HEK293 (cell line): ENCODE results near the gene TMEM100.

ENCODE experiments used
- CTCF ChIP-seq: fragments of 450-650 bp; formaldehyde crosslinking; IDR thresholded peaks from 2 replicates; pipeline ENCODE4 v1.5.1; 2016; ENCODE audit warnings: missing biosample characterization, missing genetic modification characterization
- SP2 ChIP-seq: fragments of 450-650 bp; formaldehyde crosslinking; IDR thresholded peaks from 2 replicates; pipeline ENCODE4 v1.5.1; 2016; ENCODE audit warnings: missing biosample characterization, missing genetic modification characterization
- ZEB2 ChIP-seq: fragments of 450-650 bp; formaldehyde crosslinking; IDR thresholded peaks from 2 replicates; pipeline ENCODE4 v1.5.1; 2016; ENCODE audit warnings: missing biosample characterization, missing genetic modification characterization
- ZIC2 ChIP-seq: fragments of 450-650 bp; formaldehyde crosslinking; IDR thresholded peaks from 2 replicates; pipeline ENCODE4 v1.5.1; 2016; ENCODE audit warnings: missing biosample characterization, missing genetic modification characterization
- ZSCAN5A ChIP-seq: fragments of 450-650 bp; formaldehyde crosslinking; IDR thresholded peaks from 2 replicates; pipeline ENCODE4 v1.5.1; 2016; ENCODE audit warnings: missing biosample characterization, missing genetic modification characterization

GRCh38 chr17:55765472-55765871, 42.8 kb upstream of the TMEM100 start:
- no peak for TF ChIP-seq SP2 (tag by site-specific recombination)
- no peak for TF ChIP-seq ZIC2 (tag by site-specific recombination)
- no peak for TF ChIP-seq ZSCAN5A
- no peak for TF ChIP-seq CTCF (tag by site-specific recombination)
- TF ChIP-seq ZEB2 (tag by site-specific recombination) = no peak
